ENCODE data around the gene MRGPRE. TPM values are rescaled to one million over a fixed set of nuclear protein-coding genes. Genes with fewer than 3 reads are reported as not detected.

MRGPRE gene
- total RNA-seq, 4 donors from 2014 or later, result 0.47 TPM; not detected in 3

DNA sequence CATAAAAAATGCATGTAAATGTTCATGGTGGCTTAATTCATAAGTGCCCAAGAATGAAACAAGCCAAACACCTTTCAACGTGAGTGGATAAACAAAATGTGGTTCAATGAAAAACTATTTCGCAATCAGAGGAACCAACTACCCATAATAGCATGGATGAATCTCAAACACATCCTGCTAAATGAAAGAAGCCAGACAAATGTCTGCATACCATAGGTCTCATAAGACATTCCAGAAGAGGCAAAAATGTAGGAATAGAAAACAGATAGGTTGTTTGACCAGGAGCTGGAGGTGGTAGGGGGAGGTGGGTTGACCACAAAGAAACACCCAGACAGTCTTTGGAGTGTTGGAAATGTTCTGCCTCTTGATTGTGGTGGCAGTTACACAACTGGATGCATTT is 53.9 kb downstream of the MRGPRE start:
- WGBS, result 53% methylated on average over 2 of the region's 2 CpGs
- H3K27me3 ChIP-seq, result no peaks in the 10 kb centered on the region

DNA sequence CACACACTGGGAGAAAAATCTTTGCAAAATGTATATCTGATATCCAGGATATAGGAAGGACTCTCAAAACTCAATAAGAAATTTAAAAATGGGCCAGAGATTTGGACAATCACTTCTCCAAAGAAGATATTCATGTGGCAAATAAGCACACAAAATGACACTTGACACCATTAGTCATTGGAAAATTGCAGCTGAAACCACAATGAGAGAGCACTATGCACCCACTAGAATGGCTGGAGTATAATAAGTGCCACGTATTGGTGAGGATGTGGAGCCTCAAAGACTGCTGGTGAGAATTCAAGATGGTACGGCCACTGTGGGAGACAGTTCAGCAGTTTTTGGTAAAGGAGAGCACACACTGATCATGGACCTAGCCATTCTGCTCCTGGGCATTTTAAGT is 54.3 kb downstream of the MRGPRE start:
- H3K9me3 ChIP-seq, result peaks cover 7% of the 10 kb centered on the region
- H3K4me3 ChIP-seq, result no peak overlapping the region
- no peak for DNase-seq (ENCODE audit: low spot score in 2 of 2)
- H3K27ac ChIP-seq, result no peak overlapping the region
- TF ChIP-seq POLR2AphosphoS5 (IDR thresholded peaks at IDR 0.05), result no peak
- TF ChIP-seq EP300 (IDR thresholded peaks at IDR 0.05), result no peak
- TF ChIP-seq, protein P1, sequence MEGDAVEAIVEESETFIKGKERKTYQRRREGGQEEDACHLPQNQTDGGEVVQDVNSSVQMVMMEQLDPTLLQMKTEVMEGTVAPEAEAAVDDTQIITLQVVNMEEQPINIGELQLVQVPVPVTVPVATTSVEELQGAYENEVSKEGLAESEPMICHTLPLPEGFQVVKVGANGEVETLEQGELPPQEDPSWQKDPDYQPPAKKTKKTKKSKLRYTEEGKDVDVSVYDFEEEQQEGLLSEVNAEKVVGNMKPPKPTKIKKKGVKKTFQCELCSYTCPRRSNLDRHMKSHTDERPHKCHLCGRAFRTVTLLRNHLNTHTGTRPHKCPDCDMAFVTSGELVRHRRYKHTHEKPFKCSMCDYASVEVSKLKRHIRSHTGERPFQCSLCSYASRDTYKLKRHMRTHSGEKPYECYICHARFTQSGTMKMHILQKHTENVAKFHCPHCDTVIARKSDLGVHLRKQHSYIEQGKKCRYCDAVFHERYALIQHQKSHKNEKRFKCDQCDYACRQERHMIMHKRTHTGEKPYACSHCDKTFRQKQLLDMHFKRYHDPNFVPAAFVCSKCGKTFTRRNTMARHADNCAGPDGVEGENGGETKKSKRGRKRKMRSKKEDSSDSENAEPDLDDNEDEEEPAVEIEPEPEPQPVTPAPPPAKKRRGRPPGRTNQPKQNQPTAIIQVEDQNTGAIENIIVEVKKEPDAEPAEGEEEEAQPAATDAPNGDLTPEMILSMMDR (IDR thresholded peaks at IDR 0.05), result no peak
- no peak for TF ChIP-seq POLR2A (IDR thresholded peaks at IDR 0.05)
- H3K36me3 ChIP-seq, result no peaks in the 10 kb centered on the region
- no peaks in the 10 kb centered on the region for H3K4me1 ChIP-seq
- WGBS, result 71% methylated on average over 2 of the region's 2 CpGs
- H3K27me3 ChIP-seq, result no peaks in the 10 kb centered on the region

More for the DNA sequence above, 53.9 kb downstream of the MRGPRE start:
- peaks cover 7% of the 10 kb centered on the region for H3K9me3 ChIP-seq
- H3K4me3 ChIP-seq, result no peak overlapping the region
- H3K4me1 ChIP-seq, result no peaks in the 10 kb centered on the region
- H3K27ac ChIP-seq, result no peak overlapping the region
- H3K36me3 ChIP-seq, result no peaks in the 10 kb centered on the region
- TF ChIP-seq EP300 (IDR thresholded peaks at IDR 0.05), result no peak
- no peak for TF ChIP-seq POLR2AphosphoS5 (IDR thresholded peaks at IDR 0.05)
- no peak for TF ChIP-seq POLR2A (IDR thresholded peaks at IDR 0.05)
- TF ChIP-seq, protein P1 (IDR thresholded peaks at IDR 0.05), result no peak
- DNase-seq (ENCODE audit: low spot score in 2 of 2), result no peak

Other genes with a start within 250 kb of the MRGPRE start
- 100 to 1,000 TPM in 2 of 4 donors, 10 to 100 TPM in 2; 70.7 to 150 (median 97.5) TPM for gene NAP1L4, start 240.1 kb downstream of the MRGPRE start, total RNA-seq
- gene CARS1, start 175.0 kb downstream of the MRGPRE start, total RNA-seq, result 10 to 100 TPM; 38.1 to 66.5 (median 40.9) TPM
- 10 to 100 TPM; 43.4 to 75.2 (median 56.8) TPM for gene OSBPL5, start 67.1 kb downstream of the MRGPRE start, total RNA-seq
- gene MRGPRG, start 13.6 kb downstream of the MRGPRE start, total RNA-seq, result not detected
- 10 to 100 TPM; 14.4 to 22.4 (median 18.2) TPM for gene ZNF195, start 146.7 kb upstream of the MRGPRE start, total RNA-seq

Data from suprapubic skin (tissue), 4 donors.